WTC11 (cell line): ENCODE results near the gene EDIL3. TPM values are rescaled to one million over a fixed set of nuclear protein-coding genes. Genes with fewer than 3 reads are reported as not detected.

Experiments used
- ATAC-seq: fragments of 200-7000 bp; cut with Tn5 transposase; 2 replicates; pipeline ENCODE4 v1.10.0; 2021; ENCODE audit warnings: mild to moderate bottlenecking, moderate library complexity
- CTCF ChIA-PET: fragments of 300-600 bp; sonication (Branson Sonifier 250); formaldehyde crosslinking; loops from one replicate; lab custom pipeline; 2021; ENCODE audit warnings: antibody characterized with exemption; lab: Charles Lee
- POLR2A ChIA-PET: fragments of 350-600 bp; sonication (Branson Sonifier 250); formaldehyde crosslinking; loops from one replicate; lab custom pipeline; 2021; ENCODE audit warnings: antibody characterized with exemption; lab: Charles Lee
- DNase-seq: peaks from one replicate; pipeline ENCODE4 v3.0.0; 2021; ENCODE audit warnings: low spot score
- H3K27ac Mint-ChIP-seq: 2 replicates; pipeline ENCODE4 v1.8.0; 2021; ENCODE audit warnings: mixed read lengths
- H3K27me3 Mint-ChIP-seq: 2 replicates; pipeline ENCODE4 v1.8.0; 2021; ENCODE audit warnings: low read depth, mild to moderate bottlenecking, moderate library complexity, mixed read lengths
- H3K36me3 Mint-ChIP-seq: 2 replicates; pipeline ENCODE4 v1.8.0; 2021; ENCODE audit warnings: mixed read lengths
- H3K4me1 Mint-ChIP-seq: 2 replicates; pipeline ENCODE4 v1.8.0; 2022; ENCODE audit warnings: mixed read lengths
- H3K4me3 Mint-ChIP-seq: 2 replicates; pipeline ENCODE4 v1.8.0; 2021; ENCODE audit warnings: mild to moderate bottlenecking, moderate library complexity, mixed read lengths
- H3K9me3 Mint-ChIP-seq: 2 replicates; pipeline ENCODE4 v1.8.0; 2021; ENCODE audit warnings: mixed read lengths
- ARID4B ChIP-seq: sonication (generic); formaldehyde crosslinking; IDR thresholded peaks from 2 replicates; pipeline ENCODE4 v1.8.0; 2023; ENCODE audit warnings: missing genetic modification reagents, mild to moderate bottlenecking, borderline replicate concordance
- ATF3 ChIP-seq: sonication (generic); formaldehyde crosslinking; conservative IDR thresholded peaks from 2 replicates; pipeline ENCODE4 v1.8.1; 2022; ENCODE audit warnings: mild to moderate bottlenecking, missing genetic modification reagents
- CREM ChIP-seq: sonication (generic); formaldehyde crosslinking; IDR thresholded peaks from 2 replicates; pipeline ENCODE4 v1.8.1; 2022; ENCODE audit warnings: mild to moderate bottlenecking, missing genetic modification reagents, moderate library complexity
- ESRRA ChIP-seq: sonication (generic); formaldehyde crosslinking; IDR thresholded peaks from 2 replicates; pipeline ENCODE4 v1.8.1; 2022; ENCODE audit warnings: mild to moderate bottlenecking, missing genetic modification reagents, borderline replicate concordance
- FOXJ3 ChIP-seq: sonication (generic); formaldehyde crosslinking; IDR thresholded peaks from 2 replicates; pipeline ENCODE4 v1.9.0; 2021; ENCODE audit warnings: missing genetic modification reagents, mild to moderate bottlenecking, borderline replicate concordance
- GABPB1 ChIP-seq: sonication (generic); formaldehyde crosslinking; IDR thresholded peaks from 2 replicates; pipeline ENCODE4 v1.8.1; 2023; ENCODE audit warnings: mild to moderate bottlenecking, missing genetic modification reagents
- HMGXB4 ChIP-seq: sonication (generic); formaldehyde crosslinking; IDR thresholded peaks from 2 replicates; pipeline ENCODE4 v1.8.1; 2023; ENCODE audit warnings: mild to moderate bottlenecking, moderate library complexity, missing genetic modification reagents
- KAT7 ChIP-seq: sonication (generic); formaldehyde crosslinking; IDR thresholded peaks from 2 replicates; pipeline ENCODE4 v1.8.1; 2023; ENCODE audit warnings: missing genetic modification reagents, mild to moderate bottlenecking, borderline replicate concordance
- MXD4 ChIP-seq: fragments of 250-450 bp; sonication (Bioruptor Pico); IDR thresholded peaks from 2 replicates; pipeline ENCODE4 v1.8.0; 2021; ENCODE audit warnings: mild to moderate bottlenecking, moderate library complexity, borderline replicate concordance
- NR1H2 ChIP-seq: sonication (generic); formaldehyde crosslinking; IDR thresholded peaks from 2 replicates; pipeline ENCODE4 v1.9.0; 2021; ENCODE audit warnings: mild to moderate bottlenecking, moderate library complexity, missing genetic modification reagents
- NR3C1 ChIP-seq: sonication (generic); formaldehyde crosslinking; conservative IDR thresholded peaks from 2 replicates; pipeline ENCODE4 v1.8.1; 2023; ENCODE audit warnings: low read depth, mild to moderate bottlenecking, missing genetic modification reagents
- PRRX2 ChIP-seq: fragments of 250-450 bp; sonication (Bioruptor Pico); IDR thresholded peaks from 2 replicates; pipeline ENCODE4 v1.8.0; 2021; ENCODE audit warnings: mild to moderate bottlenecking
- RORB ChIP-seq: fragments of 250-450 bp; sonication (Bioruptor Pico); IDR thresholded peaks from 2 replicates; pipeline ENCODE4 v1.9.0; 2021; ENCODE audit warnings: mild to moderate bottlenecking
- SMAD3 ChIP-seq: sonication (generic); formaldehyde crosslinking; IDR thresholded peaks from 2 replicates; pipeline ENCODE4 v1.8.0; 2022; ENCODE audit warnings: missing genetic modification reagents, mild to moderate bottlenecking, borderline replicate concordance
- SP1 ChIP-seq: sonication (generic); formaldehyde crosslinking; conservative IDR thresholded peaks from 2 replicates; pipeline ENCODE4 v1.8.1; 2022; ENCODE audit warnings: missing genetic modification reagents
- ZNF121 ChIP-seq: sonication (generic); formaldehyde crosslinking; IDR thresholded peaks from 2 replicates; pipeline ENCODE4 v1.8.0; 2023; ENCODE audit warnings: missing genetic modification reagents
- total RNA-seq: library from RNA; stranded (reverse); gene quantifications from 3 replicates; pipeline ENCODE4 v1.2.3, GENCODE V29; 2021
- TF ChIP-seq, protein P1 (sequence below): sonication (generic); formaldehyde crosslinking; IDR thresholded peaks from 2 replicates; pipeline ENCODE4 v1.8.1; 2022; ENCODE audit warnings: mild to moderate bottlenecking, moderate library complexity, missing genetic modification reagents
- TF ChIP-seq, protein P2 (sequence below): sonication (generic); formaldehyde crosslinking; IDR thresholded peaks from 2 replicates; pipeline ENCODE4 v1.8.1; 2022; ENCODE audit warnings: missing genetic modification reagents, borderline replicate concordance
- TF ChIP-seq, protein P3 (sequence below): sonication (generic); formaldehyde crosslinking; IDR thresholded peaks from 2 replicates; pipeline ENCODE4 v1.8.1; 2022; ENCODE audit warnings: mild to moderate bottlenecking, missing genetic modification reagents, moderate library complexity, borderline replicate concordance
- TF ChIP-seq, protein P4 (sequence below): sonication (generic); formaldehyde crosslinking; IDR thresholded peaks from 2 replicates; pipeline ENCODE4 v1.8.1; 2023; ENCODE audit warnings: mild to moderate bottlenecking, missing genetic modification reagents
- TF ChIP-seq, protein P5 (sequence below): sonication (generic); formaldehyde crosslinking; IDR thresholded peaks from 2 replicates; pipeline ENCODE4 v1.8.1; 2023; ENCODE audit warnings: mild to moderate bottlenecking, missing genetic modification reagents, moderate library complexity

EDIL3 gene
- total RNA-seq, 1 experiment from 2014 or later: 48.3 TPM

DNA sequence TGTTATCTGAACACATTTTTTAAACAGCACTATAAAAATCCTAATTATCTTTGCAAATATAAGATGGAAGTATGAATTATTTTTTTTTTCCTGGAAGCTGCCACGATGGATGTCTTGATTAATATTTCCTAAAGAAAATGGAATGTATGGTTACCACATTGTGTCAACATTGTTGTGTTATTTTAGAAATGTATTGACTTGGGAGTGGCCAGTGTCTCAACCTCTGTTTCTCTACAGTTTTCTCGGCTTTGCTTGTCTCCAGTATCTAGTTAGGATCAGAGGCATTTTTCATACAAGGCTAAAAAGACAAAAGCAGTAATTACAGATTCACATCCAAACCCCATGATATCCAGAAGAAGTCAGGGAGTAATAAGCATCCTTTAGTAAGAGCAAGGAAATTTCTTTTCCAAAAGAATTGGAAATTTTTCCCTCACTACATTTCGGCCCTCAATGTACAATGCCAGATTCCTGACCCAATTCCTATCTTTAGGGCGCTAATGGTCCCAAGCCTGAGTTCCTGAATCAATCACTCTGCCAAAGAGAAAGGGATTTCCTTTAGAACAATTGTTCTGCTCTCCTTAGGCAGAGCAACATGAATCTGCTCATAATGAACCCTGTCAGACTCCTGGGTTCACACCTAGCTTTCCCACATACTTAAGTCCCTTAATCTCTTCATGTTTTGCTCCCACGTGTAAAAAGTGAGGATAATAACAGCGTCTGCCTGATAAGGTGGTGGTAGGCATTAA, 111.7 kb downstream of the EDIL3 start (continued):
- TF ChIP-seq PRRX2 (CRISPR knock-in tag) (no peak), FOXJ3 (CRISPR knock-in tag) (no peak), GABPB1 (CRISPR knock-in tag) (no peak), ESRRA (CRISPR knock-in tag) (no peak), SMAD3 (CRISPR knock-in tag) (no peak), MXD4 (no peak), RORB (CRISPR knock-in tag) (no peak), ATF3 (CRISPR knock-in tag) (no peak)
- TF ChIP-seq, protein P1, sequence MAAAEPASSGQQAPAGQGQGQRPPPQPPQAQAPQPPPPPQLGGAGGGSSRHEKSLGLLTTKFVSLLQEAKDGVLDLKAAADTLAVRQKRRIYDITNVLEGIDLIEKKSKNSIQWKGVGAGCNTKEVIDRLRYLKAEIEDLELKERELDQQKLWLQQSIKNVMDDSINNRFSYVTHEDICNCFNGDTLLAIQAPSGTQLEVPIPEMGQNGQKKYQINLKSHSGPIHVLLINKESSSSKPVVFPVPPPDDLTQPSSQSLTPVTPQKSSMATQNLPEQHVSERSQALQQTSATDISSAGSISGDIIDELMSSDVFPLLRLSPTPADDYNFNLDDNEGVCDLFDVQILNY (CRISPR knock-in tag): no peak
- TF ChIP-seq, protein P2, sequence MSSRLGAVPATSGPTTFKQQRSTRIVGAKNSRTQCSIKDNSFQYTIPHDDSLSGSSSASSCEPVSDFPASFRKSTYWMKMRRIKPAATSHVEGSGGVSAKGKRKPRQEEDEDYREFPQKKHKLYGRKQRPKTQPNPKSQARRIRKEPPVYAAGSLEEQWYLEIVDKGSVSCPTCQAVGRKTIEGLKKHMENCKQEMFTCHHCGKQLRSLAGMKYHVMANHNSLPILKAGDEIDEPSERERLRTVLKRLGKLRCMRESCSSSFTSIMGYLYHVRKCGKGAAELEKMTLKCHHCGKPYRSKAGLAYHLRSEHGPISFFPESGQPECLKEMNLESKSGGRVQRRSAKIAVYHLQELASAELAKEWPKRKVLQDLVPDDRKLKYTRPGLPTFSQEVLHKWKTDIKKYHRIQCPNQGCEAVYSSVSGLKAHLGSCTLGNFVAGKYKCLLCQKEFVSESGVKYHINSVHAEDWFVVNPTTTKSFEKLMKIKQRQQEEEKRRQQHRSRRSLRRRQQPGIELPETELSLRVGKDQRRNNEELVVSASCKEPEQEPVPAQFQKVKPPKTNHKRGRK (CRISPR knock-in tag): no peak

GRCh38 chr5:84265739-84266550, 118.7 kb downstream of the EDIL3 start:
- DNase-seq (no peak), ATAC-seq (peak; percentile 86)
- H3K4me3 Mint-ChIP-seq: peak overlapping the region; percentile 38; the same call in 1 of the 2 replicates
- peak overlapping the region; percentile 94 for H3K27ac Mint-ChIP-seq
- CTCF ChIA-PET: interaction anchor here (1.0 to 1.5 kb wide), 2 partner anchors 11 to 783 kb away, joined by 3 to 5 read pairs; no protein-coding TSS in a partner anchor
- peaks cover 3% of the 10 kb centered on the region; the same call in 1 of the 2 replicates for H3K36me3 Mint-ChIP-seq
- peaks cover 49% of the 10 kb centered on the region for H3K4me1 Mint-ChIP-seq
- H3K9me3 Mint-ChIP-seq: no peaks in the 10 kb centered on the region
- H3K27me3 Mint-ChIP-seq: peaks cover 24% of the 10 kb centered on the region
- POLR2A ChIA-PET: no interaction called here
- TF ChIP-seq, protein P3, sequence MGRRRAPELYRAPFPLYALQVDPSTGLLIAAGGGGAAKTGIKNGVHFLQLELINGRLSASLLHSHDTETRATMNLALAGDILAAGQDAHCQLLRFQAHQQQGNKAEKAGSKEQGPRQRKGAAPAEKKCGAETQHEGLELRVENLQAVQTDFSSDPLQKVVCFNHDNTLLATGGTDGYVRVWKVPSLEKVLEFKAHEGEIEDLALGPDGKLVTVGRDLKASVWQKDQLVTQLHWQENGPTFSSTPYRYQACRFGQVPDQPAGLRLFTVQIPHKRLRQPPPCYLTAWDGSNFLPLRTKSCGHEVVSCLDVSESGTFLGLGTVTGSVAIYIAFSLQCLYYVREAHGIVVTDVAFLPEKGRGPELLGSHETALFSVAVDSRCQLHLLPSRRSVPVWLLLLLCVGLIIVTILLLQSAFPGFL (CRISPR knock-in tag): no peak
- TF ChIP-seq RORB (CRISPR knock-in tag) (no peak), NR3C1 (CRISPR knock-in tag) (no peak), CREM (CRISPR knock-in tag) (no peak), SP1 (CRISPR knock-in tag) (no peak), ZNF121 (CRISPR knock-in tag) (no peak), NR1H2 (CRISPR knock-in tag) (no peak), ARID4B (CRISPR knock-in tag) (no peak), HMGXB4 (CRISPR knock-in tag) (no peak), KAT7 (no peak)
- TF ChIP-seq, protein P4, sequence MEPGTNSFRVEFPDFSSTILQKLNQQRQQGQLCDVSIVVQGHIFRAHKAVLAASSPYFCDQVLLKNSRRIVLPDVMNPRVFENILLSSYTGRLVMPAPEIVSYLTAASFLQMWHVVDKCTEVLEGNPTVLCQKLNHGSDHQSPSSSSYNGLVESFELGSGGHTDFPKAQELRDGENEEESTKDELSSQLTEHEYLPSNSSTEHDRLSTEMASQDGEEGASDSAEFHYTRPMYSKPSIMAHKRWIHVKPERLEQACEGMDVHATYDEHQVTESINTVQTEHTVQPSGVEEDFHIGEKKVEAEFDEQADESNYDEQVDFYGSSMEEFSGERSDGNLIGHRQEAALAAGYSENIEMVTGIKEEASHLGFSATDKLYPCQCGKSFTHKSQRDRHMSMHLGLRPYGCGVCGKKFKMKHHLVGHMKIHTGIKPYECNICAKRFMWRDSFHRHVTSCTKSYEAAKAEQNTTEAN (CRISPR knock-in tag): no peak
- TF ChIP-seq, protein P5, sequence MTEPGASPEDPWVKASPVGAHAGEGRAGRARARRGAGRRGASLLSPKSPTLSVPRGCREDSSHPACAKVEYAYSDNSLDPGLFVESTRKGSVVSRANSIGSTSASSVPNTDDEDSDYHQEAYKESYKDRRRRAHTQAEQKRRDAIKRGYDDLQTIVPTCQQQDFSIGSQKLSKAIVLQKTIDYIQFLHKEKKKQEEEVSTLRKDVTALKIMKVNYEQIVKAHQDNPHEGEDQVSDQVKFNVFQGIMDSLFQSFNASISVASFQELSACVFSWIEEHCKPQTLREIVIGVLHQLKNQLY: no peak
